NCI-H2196 (cell line): Measurements from ENCODE around the gene DHX57.
A peak's percentile ranks its signal among the peaks of the same experiment; 100 is the strongest.

Experiments used
- DNase-seq: peaks from one replicate; lab custom pipeline; 2025; ENCODE audit not compliant: unreplicated experiment; lab: John Stamatoyannopoulos, UW

DHX57 gene

DNA sequence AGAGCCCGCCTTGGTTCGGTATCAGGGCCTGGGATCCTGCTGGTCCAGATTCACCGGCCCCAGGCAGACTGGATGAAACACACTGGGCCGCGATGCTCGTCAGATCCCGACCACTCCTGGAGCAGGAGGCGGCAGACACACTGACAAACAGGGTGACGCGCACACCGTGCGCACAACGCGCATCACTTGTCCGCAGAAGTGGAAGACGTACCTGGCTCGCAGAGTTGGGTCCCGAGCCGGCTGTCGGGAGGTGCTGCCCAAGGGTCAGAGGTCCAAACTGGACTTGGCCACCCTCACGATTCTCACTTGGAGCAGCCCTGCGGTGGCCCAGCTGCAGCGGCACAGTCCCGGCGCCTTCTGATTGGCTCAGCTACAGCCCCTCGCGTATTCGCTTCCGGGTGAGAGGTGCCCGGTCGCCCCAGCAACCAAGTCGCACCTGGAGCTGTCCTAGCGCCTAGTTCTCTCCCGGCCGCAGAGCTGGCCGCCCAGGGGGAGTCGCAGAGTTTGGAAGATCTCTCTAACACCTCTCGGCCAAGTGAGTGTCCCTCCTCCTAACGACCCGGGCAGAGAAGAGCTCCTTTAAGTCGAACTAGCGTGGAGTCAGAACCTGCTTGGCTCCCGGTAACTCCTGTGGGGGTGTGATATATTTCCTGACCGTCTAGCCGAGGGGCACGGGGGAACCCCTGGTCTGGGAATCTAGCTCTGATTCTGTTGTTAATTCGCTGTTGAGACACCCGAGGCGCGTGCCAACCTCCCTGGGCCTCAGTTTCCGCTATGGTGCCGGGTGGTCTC, at the start of gene DHX57, which contains the start of gene MORN2:
Gene DHX57, minus strand, starts transcription at position 359 of the 792 bp plus-strand sequence. CDS start 7,529 bp downstream, outside the sequence.
Gene MORN2, plus strand, starts transcription at position 401 of the 792 bp plus-strand sequence.
- peak; percentile 84 for DNase-seq

DNA sequence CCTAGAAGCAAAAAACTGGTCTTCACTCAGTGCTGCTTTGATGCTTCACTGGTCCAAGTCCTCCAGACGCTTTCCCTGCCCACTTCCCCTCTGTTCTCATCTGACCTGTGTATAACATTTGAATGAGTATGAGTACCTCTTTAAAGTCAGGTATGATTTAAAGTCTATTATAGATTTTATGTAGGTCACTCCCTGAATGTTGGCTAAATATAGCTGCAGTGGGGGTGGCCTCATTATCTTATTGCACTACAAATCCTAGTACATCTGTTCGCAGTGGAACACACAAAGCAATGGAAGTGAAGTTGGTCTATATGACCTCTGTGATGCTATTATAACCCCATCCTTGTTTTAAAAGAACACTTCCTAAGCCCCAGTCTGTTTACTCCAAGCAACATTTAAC, 47.2 kb upstream of the DHX57 start:
- no peak for DNase-seq

DNA sequence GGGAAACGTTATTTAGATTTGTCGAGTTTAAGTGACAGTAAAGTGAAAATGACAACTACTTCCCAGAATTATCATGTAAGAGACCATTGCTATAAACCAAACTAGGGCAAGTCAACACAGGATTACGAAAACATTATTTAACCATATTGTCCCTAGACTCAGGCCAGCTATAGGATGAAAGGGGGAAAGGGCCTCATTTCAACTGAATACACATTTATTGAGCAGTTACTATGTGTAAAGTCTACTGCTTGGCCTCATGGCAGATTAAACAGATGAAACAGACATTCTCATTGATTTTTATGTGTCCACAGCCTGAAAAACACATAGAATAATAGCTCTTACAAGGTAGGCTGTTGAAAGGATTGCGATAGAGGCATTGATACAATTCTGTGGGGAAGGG, 46.7 kb upstream of the DHX57 start:
- DNase-seq: no peak

DNA sequence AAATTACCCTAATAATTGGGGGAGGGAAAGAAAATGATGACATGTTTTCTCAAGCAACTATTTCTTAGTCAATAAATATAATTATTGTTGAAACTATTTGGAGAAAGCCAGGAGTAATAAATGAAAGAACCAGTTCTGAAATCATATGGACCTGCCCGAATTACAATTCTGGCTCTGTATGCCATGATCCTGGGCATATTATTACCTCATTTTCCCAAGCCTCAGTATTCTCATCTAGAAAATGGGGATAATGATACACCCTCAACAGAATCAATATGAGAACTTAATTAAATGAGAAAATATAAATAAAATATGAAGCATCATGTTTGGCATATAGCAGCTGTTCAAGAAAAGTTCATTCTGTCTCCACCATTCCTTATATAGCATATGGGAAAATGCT, 36.9 kb upstream of the DHX57 start:
- DNase-seq: no peak

GRCh38 chr2:38911191-38911590, 35.5 kb upstream of the DHX57 start:
- no peak for DNase-seq

- DNase-seq: no peak
Observed at GRCh38 chr2:38909872-38910271, 34.1 kb upstream of the DHX57 start.

DNA sequence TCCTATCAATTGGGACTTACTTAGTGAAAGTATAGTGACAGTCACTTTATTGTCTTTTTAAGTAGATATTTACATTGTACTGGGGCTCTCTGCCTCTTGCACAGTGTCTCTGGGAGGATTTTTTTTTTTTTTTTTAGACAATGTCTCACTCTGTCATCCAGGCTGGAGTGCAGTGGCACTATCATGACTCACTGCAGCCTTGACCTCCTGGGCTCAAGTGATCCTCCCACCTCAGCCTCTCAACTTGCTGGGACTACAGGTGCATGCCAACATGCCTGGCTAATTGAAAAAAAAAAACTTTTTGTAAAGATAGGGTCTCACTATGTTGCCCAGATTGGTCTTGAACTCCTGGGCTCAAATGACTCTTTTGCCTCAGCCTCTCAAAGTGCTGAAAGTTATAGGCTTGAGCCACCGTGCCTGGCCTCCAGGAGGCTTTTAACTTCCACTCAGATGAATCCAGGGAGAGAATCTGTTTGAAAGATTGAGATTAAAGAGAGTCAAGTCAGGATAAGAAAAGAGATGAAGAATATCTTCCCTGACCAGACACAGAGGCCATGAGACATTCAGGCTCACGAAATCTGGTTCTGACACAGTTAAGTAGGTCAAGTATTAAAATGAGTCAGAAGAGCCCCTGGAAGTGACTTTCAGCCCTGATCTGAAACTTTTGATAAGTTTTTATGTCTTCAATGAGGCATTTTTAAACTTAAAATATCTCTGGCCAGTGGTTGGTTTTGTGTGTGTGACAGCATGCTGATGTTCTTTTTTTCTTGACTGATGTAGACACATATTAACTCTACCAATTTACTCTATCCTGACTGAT, 32.2 kb upstream of the DHX57 start:
- DNase-seq: no peak

DNA sequence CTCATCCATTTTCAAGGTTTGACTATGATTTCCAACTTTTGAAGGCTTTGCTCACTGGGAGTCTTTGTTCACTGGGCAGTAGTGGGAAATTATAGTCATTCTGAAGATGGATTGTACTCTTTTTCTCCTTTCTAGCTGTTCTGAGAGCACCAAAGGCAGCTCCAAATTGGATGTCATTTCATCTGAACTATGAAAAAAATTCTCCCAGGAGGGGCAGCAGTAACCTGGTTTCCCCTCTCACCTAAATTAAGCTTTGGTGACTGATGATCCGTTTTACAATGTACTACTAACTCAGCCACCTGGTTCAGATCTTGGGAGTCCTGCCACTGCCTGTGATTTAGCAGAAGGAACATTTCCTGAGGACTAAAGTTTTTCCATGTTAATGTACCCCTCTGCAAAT, 31.5 kb upstream of the DHX57 start:
- DNase-seq: no peak

DNA sequence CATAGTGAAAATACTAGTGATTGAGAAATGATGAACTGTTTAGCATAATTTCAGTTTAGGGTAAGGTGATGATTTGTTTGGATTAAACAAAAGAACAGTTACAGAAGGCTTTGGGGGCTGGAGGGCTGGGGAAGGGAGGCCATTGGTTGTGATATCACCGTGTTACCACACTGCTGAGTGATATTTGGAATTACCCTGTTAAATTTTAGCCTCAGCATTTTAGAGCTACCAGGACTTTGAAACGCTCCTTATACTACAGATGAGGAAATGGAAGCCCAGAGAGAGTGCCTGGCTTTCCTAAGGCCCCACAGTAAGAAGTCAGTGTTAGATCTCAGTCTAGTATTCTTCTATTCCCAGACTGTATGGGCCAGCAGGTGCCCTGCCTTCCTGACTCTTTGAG, 29.5 kb upstream of the DHX57 start:
- no peak for DNase-seq

- no peak for DNase-seq
Observed at GRCh38 chr2:38900726-38901125, 25.0 kb upstream of the DHX57 start.

DNA sequence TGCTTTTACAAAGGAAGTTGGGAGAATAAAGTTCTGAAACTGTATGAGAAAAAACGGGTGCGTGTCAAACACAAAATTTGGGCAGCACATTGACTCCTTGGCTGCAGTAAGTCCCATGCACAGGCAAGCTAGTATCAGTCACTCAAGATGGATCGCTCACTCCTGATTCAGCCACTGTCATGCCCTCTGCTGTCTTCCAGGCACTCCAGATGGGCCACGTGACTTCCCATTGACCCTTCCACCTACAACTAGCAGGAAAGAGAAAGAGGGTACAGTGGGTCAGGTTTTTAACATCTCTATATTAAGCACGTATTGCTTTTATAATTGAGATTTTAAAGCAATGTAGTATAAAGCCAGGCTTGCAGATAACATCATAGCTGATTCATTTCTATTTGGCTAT, 22.5 kb upstream of the DHX57 start:
- DNase-seq: no peak

DNA sequence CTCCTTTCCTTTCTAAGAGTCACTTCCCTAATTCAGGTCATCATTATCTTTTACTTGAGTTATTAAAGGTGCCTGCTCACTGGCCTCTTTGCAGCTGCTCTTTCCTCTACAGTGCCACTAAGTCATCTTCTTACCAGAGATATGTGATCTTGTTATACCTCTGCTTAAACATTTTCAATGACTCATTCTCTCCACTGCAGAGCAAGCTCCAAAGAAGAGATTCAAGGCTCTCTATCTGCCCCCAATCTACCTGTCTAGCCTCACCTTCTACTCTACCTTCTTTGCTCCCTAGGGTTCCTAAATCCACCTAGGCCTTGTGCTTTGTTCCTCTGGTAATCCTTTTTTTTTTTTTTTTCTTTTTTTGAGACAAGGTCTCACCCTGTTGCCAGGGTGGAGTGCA, 17.1 kb upstream of the DHX57 start:
- DNase-seq: no peak

DNA sequence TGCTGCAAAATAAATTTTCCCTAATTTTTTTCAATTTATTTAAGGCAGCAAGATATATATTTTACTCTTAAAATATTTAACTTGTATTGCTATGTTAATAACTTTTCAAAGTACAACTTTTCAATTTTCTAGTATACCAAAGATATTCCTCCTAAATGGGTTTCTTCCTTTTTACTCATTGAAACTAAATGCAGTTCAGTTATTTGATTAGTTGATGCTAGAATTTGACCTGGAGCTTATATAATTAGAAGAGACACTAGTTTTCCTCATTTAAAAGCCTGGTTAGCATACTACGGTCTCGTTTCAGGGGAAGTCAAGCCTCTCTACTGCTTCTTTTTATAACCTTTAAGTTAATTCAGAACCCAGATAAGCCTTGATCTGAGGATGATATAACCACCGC, 13.8 kb upstream of the DHX57 start, which contains the start of gene ARHGEF33:
Gene ARHGEF33, plus strand, starts transcription at position 301 of the 400 bp plus-strand sequence. CDS start 29,573 bp downstream, outside the sequence.
- no peak for DNase-seq

- no peak for DNase-seq
Observed at GRCh38 chr2:38889045-38889444, 13.3 kb upstream of the DHX57 start.

GRCh38 chr2:38887902-38888554, 12.3 kb upstream of the DHX57 start:
- no peak for DNase-seq

- no peak for DNase-seq
Observed at GRCh38 chr2:38887347-38887746, 11.6 kb upstream of the DHX57 start.

- no peak for DNase-seq
Observed at GRCh38 chr2:38886063-38886462, 10.3 kb upstream of the DHX57 start.

- peak; percentile 8 for DNase-seq
Observed at GRCh38 chr2:38876407-38876806, 673 bp upstream of the DHX57 start.

GRCh38 chr2:38875227-38875575, 533 bp downstream of the DHX57 start:
- DNase-seq: no peak

DNA sequence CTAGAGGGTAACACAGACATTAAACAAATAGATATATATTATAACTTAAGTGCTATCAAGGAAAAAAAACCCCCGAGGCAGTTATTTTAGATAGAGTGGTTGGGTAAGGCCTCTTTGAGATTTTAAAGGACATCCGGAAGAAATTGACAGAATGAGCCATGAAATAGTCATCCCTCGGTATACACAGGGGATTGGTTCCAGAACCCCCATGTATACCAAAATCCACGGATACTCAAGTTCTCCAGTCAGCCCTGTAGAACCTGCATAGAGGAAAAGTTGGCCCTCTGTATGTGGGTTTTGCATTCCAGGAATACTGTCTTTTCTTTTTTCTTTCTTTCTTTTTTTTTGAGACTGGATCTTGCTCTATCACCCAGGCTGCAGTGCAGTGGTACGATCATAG, 2.0 kb downstream of the DHX57 start:
- no peak for DNase-seq

- DNase-seq: no peak
Observed at GRCh38 chr2:38871432-38871831, 4.3 kb downstream of the DHX57 start.
